ENCODE results near the gene PAX5.

GRCh38 chr9:36946653-36947052 lies 87.4 kb downstream of the PAX5 start:
- TF ChIP-seq TAF1 (IDR thresholded peaks at IDR 0.05; ENCODE audit: low read depth, low read length) (no peak), POLR2A (IDR thresholded peaks at IDR 0.05; ENCODE audit: low read depth, low read length) (no peak), SPI1 (IDR thresholded peaks at IDR 0.05; ENCODE audit: low read depth, low read length) (no peak), POLR2AphosphoS5 (IDR thresholded peaks at IDR 0.05; ENCODE audit: low read depth, low read length) (no peak), PAX5 (IDR thresholded peaks at IDR 0.05; ENCODE audit: insufficient read depth, low read length, severe bottlenecking) (no peak)
